H1 (cell line): Measurements from ENCODE around the gene CD58. TPM values are rescaled to one million over a fixed set of nuclear protein-coding genes. Genes with fewer than 3 reads are reported as not detected.

ENCODE experiments used
- CTCF ChIA-PET: fragments of 300-600 bp; sonication (Branson Sonifier 250); formaldehyde crosslinking; loops from one replicate; lab custom pipeline; 2021; ENCODE audit not compliant: partially characterized antibody; lab: Charles Lee
- POLR2A ChIA-PET: fragments of 300-600 bp; sonication (Branson Sonifier 250); formaldehyde crosslinking; loops from one replicate; lab custom pipeline; 2021; ENCODE audit warnings: inconsistent platforms; ENCODE audit not compliant: partially characterized antibody; lab: Charles Lee
- DNase-seq, 2 experiments: peaks; one replicate each; pipeline versions ENCODE4 v3.0.0 to v3.0.0-alpha.2; 2010 to 2022; ENCODE audit warnings: low spot score in 2 of 2, low read depth in 1 of 2, mixed read lengths in 1 of 2
- FAIRE-seq: peaks from 2 replicates; lab custom pipeline; 2011; peaks lifted over from hg19 to GRCh38; lab: Jason Lieb, UNC
- H2AFZ ChIP-seq: 2 replicates; pipeline ENCODE4 v1.8.1; 2012; ENCODE audit warnings: low read length, inconsistent platforms
- H2AK5ac ChIP-seq: 2 replicates; pipeline ENCODE4 v1.6.1; 2013; ENCODE audit warnings: low read depth, low read length
- H2BK120ac ChIP-seq: replicated peaks from 2 replicates; pipeline ENCODE3; 2013; ENCODE audit warnings: low read depth, low read length, inconsistent platforms
- H2BK12ac ChIP-seq: 2 replicates; pipeline ENCODE4 v1.6.1; 2013; ENCODE audit warnings: low read depth, low read length
- H2BK15ac ChIP-seq: 2 replicates; pipeline ENCODE4 v1.6.1; 2013; ENCODE audit warnings: low read length
- H2BK20ac ChIP-seq: 2 replicates; pipeline ENCODE4 v1.6.1; 2013; ENCODE audit warnings: low read length
- H2BK5ac ChIP-seq: 2 replicates; pipeline ENCODE4 v1.6.1; 2013; ENCODE audit warnings: low read depth, low read length
- H3K14ac ChIP-seq: 2 replicates; pipeline ENCODE4 v1.6.1; 2013; ENCODE audit warnings: inconsistent platforms; ENCODE audit not compliant: insufficient read length
- H3K18ac ChIP-seq: 2 replicates; pipeline ENCODE4 v1.6.1; 2013; ENCODE audit warnings: low read length; ENCODE audit errors: extremely low read depth
- H3K23ac ChIP-seq: 2 replicates; pipeline ENCODE4 v1.6.1; 2013; ENCODE audit warnings: inconsistent platforms; ENCODE audit not compliant: insufficient read length
- H3K23me2 ChIP-seq: 2 replicates; pipeline ENCODE4 v1.6.1; 2013; ENCODE audit warnings: low read depth, low read length
- H3K27ac ChIP-seq: 2 replicates; pipeline ENCODE4 v1.6.1; 2011; ENCODE audit warnings: low read depth, low read length, inconsistent platforms
- H3K27me3 ChIP-seq, 4 experiments: replicated peaks in 1 of 4; 1 replicate in 1 of 4; 2 replicates in 3 of 4; pipeline versions ENCODE4 v1.6.1 to v1.8.1; 2011 to 2013; ENCODE audit warnings: low read length in 3 of 4, mild to moderate bottlenecking in 3 of 4, inconsistent platforms in 2 of 4, mixed read lengths in 2 of 4, moderate library complexity in 1 of 4; ENCODE audit not compliant: control insufficient read depth in 3 of 4, insufficient read depth in 3 of 4; ENCODE audit errors: extremely low read depth in 1 of 4
- H3K36me3 ChIP-seq, 4 experiments: 2 replicates each; pipeline versions ENCODE4 v1.6.1 to v1.8.1; 2011 to 2013; ENCODE audit warnings: mild to moderate bottlenecking in 4 of 4, low read length in 3 of 4, moderate library complexity in 2 of 4, control low read depth in 1 of 4, inconsistent platforms in 1 of 4; ENCODE audit not compliant: insufficient read depth in 4 of 4, control insufficient read depth in 2 of 4
- H3K4ac ChIP-seq: replicated peaks from 2 replicates; pipeline ENCODE3; 2013; ENCODE audit warnings: low read length, low read depth, mixed read lengths, inconsistent platforms; ENCODE audit not compliant: insufficient read length
- H3K4me1 ChIP-seq, 4 experiments: replicated peaks in 1 of 4; 1 replicate in 1 of 4; 2 replicates in 3 of 4; pipeline versions ENCODE4 v1.6.1 to v1.8.1; 2011 to 2013; ENCODE audit warnings: low read length in 3 of 4, inconsistent platforms in 2 of 4, mixed read lengths in 1 of 4; ENCODE audit not compliant: insufficient read depth in 4 of 4, control insufficient read depth in 3 of 4
- H3K4me2 ChIP-seq, 2 experiments: 2 replicates each; pipeline versions ENCODE4 v1.6.1 to v1.8.1; 2011 to 2013; ENCODE audit warnings: low read depth in 2 of 2, low read length in 2 of 2, control low read depth in 1 of 2, inconsistent platforms in 1 of 2, mild to moderate bottlenecking in 1 of 2; ENCODE audit not compliant: insufficient read depth in 1 of 2
- H3K4me3 ChIP-seq, 4 experiments: fragments of 200-600, 300-600 bp in 1 of 4; sonication (generic), shearing (Covaris generic), sonication (Bioruptor Twin) in 1 of 4; 2 replicates each; pipeline versions ENCODE4 v1.5.1 to v1.8.1; 2011 to 2016; ENCODE audit warnings: low read length in 4 of 4, low read depth in 3 of 4, control low read depth in 2 of 4, inconsistent platforms in 2 of 4, mild to moderate bottlenecking in 2 of 4, mixed read lengths in 1 of 4, moderate library complexity in 1 of 4; ENCODE audit not compliant: insufficient read depth in 2 of 4; ENCODE audit errors: extremely low read depth in 1 of 4
- H3K56ac ChIP-seq: replicated peaks from 2 replicates; pipeline ENCODE3; 2013; ENCODE audit warnings: low read depth, mild to moderate bottlenecking, mixed read lengths, low read length, inconsistent platforms; ENCODE audit not compliant: insufficient read length
- H3K79me1 ChIP-seq: 2 replicates; pipeline ENCODE4 v1.6.1; 2013; ENCODE audit warnings: low read depth, low read length, control low read depth
- H3K79me2 ChIP-seq, 2 experiments: 2 replicates each; pipeline versions ENCODE4 v1.6.1 to v1.8.1; 2012 to 2013; ENCODE audit warnings: low read length in 2 of 2, mild to moderate bottlenecking in 2 of 2, inconsistent platforms in 1 of 2; ENCODE audit not compliant: insufficient read depth in 2 of 2, control insufficient read depth in 1 of 2
- H3K9ac ChIP-seq, 4 experiments: replicated peaks in 1 of 4; 1 replicate in 1 of 4; 2 replicates in 3 of 4; pipeline versions ENCODE4 v1.6.1 to v1.8.1; 2011 to 2013; ENCODE audit warnings: low read depth in 3 of 4, low read length in 3 of 4, control low read depth in 2 of 4, mild to moderate bottlenecking in 2 of 4, moderate library complexity in 2 of 4, inconsistent platforms in 1 of 4; ENCODE audit errors: extremely low read depth in 1 of 4
- H3K9me3 ChIP-seq, 2 experiments: 2 replicates each; pipeline versions ENCODE4 v1.6.1 to v1.8.1; 2012 to 2013; ENCODE audit warnings: mild to moderate bottlenecking in 2 of 2, moderate library complexity in 2 of 2, control low read depth in 1 of 2, inconsistent platforms in 1 of 2, low read depth in 1 of 2, low read length in 1 of 2, mixed read lengths in 1 of 2; ENCODE audit not compliant: insufficient read depth in 2 of 2
- H4K20me1 ChIP-seq, 2 experiments: replicated peaks in 1 of 2; 2 replicates each; pipeline versions ENCODE3 to v1.8.1; 2011 to 2013; ENCODE audit warnings: inconsistent platforms in 2 of 2, low read length in 2 of 2, mild to moderate bottlenecking in 1 of 2; ENCODE audit not compliant: insufficient read depth in 2 of 2, control insufficient read depth in 1 of 2
- H4K5ac ChIP-seq: 2 replicates; pipeline ENCODE4 v1.6.1; 2013; ENCODE audit warnings: low read length, low read depth, mixed read lengths, inconsistent platforms; ENCODE audit not compliant: insufficient read length
- H4K8ac ChIP-seq: 2 replicates; pipeline ENCODE4 v1.8.0; 2013; ENCODE audit warnings: mild to moderate bottlenecking, moderate library complexity, low read length, inconsistent platforms; ENCODE audit not compliant: insufficient read depth; ENCODE audit errors: extremely low read depth
- H4K91ac ChIP-seq: replicated peaks from 2 replicates; pipeline ENCODE3; 2013; ENCODE audit warnings: low read length, mixed read lengths, inconsistent platforms; ENCODE audit not compliant: insufficient read length
- BACH1 ChIP-seq: IDR thresholded peaks from 2 replicates; pipeline ENCODE4 v1.6.1; 2012; ENCODE audit warnings: low read length, improper control_type of control experiment
- BRCA1 ChIP-seq: IDR thresholded peaks from 2 replicates; pipeline ENCODE4 v1.6.1; 2012; ENCODE audit warnings: low read depth, low read length, improper control_type of control experiment
- HDAC6 ChIP-seq: IDR thresholded peaks from one replicate; pipeline ENCODE4 v1.7.1; 2012; ENCODE audit warnings: low read depth, mild to moderate bottlenecking, inconsistent platforms, low read length, moderate library complexity
- SIX5 ChIP-seq: IDR thresholded peaks from 2 replicates; pipeline ENCODE4 v1.6.1; 2011; ENCODE audit warnings: mild to moderate bottlenecking, low read depth, low read length
- WGBS, 2 experiments: shearing (Covaris generic) in 1 of 2; methylation state at CpG; one replicate each; pipeline versions ENCODE4 v1.1.6 to v1.1.7; 2013 to 2015; ENCODE audit warnings: low lambda C conversion rate in 2 of 2, mixed read lengths in 2 of 2, inconsistent platforms in 1 of 2, low coverage in 1 of 2, missing lambda C conversion rate in 1 of 2; ENCODE audit not compliant: insufficient replicate concordance in 2 of 2, insufficient coverage in 1 of 2, insufficient read length in 1 of 2; ENCODE audit errors: extremely low coverage in 1 of 2, missing lambda C conversion rate in 1 of 2; 5-methylcytosine and 5-hydroxymethylcytosine counted together
- polyA plus RNA-seq, 7 experiments: library from polyadenylated mRNA; depleted of rRNA in 3 of 7; stranded (reverse) in 5 of 7; unstranded in 2 of 7; fragments of >200 nt in 5 of 7; fragments of 200-250 nt in 2 of 7; gene quantifications; 1 replicate in 5 of 7; 2 replicates in 1 of 7; 4 replicates in 1 of 7; pipeline versions ENCODE4 v1.2.1 to v1.2.3, GENCODE V29; 2011 to 2013; ENCODE audit warnings: missing spikeins in 2 of 7, mixed read lengths in 2 of 7
- total RNA-seq: library from RNA; stranded (reverse); fragmentation: NEBNext Ultra II Directional; extraction: Animal tissue kit (Norgen Biotek cat#: 25700); gene quantifications from 2 replicates; pipeline ENCODE4 v1.2.1, GENCODE V29; 2021

Gene CD58
- total and polyA plus RNA-seq, 2 of the 8 experiments (the other 6 are each of a cell fraction or from before 2014, with no cell fraction given), result 5.3 to 5.5 TPM

DNA sequence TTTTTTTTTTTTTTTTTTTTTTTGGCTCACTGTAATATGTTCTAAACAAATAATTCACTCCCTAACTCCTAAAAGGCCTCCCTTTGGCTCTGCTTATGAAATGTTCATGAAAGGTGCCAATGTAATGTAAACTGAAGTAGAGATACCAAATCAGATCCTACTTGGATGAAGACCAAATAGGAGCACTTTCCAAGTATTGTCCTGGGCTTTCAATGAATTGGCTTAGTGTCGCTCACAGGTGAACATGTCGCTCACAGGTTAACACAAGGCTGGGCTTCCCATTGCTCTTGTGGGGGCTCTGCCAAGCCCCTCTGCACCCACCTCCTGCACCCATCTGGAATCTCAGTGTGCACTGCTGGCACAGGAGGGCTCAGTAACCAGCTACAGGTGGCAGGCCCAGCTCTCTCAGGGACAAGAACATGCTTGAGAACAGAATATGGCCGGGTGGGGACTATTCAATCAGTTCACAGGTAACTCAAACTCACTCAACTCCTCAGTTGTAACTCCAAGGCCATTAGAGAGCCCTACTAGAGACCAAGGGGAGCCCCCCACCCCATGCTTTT is 10.6 kb upstream of the CD58 start:
- Histone ChIP-seq H3K23me2 (no peaks in the 10 kb centered on the region), H3K18ac (no peak overlapping the region), H3K56ac (no peak overlapping the region), H3K14ac (no peak overlapping the region), H2BK20ac (no peak overlapping the region), H3K79me1 (no peaks in the 10 kb centered on the region), H2AFZ (no peak overlapping the region), H2BK12ac (no peak overlapping the region), H3K79me2 (no peaks in the 10 kb centered on the region), H3K23ac (no peak overlapping the region), H3K9me3 (no peaks in the 10 kb centered on the region), H3K4me2 (no peak overlapping the region), H2AK5ac (no peak overlapping the region), H3K4ac (no peak overlapping the region), H3K27ac (no peak overlapping the region), H3K36me3 (peaks cover 0 to 9% (median 5%) of the 10 kb centered on the region in 4 experiments; a peak in 4 of 8 replicates), H3K9ac (no peak overlapping the region), H4K8ac (no peak overlapping the region; the same call in 1 of the 2 replicates), H3K27me3 (no peaks in the 10 kb centered on the region), H4K5ac (no peak overlapping the region), H2BK15ac (no peak overlapping the region), H2BK120ac (no peak overlapping the region), H4K91ac (no peak overlapping the region), H2BK5ac (no peak overlapping the region), H3K4me3 (no peak overlapping the region), H3K4me1 (no peaks in the 10 kb centered on the region; a peak in 1 of 7 replicates), H4K20me1 (no peaks in the 10 kb centered on the region)
- DNase-seq (no peak), FAIRE-seq (no peak)
- 90% methylated on average over 3 of the region's 3 CpGs; no CpG with 5 or more reads in 1 of the 2 experiments for WGBS, 2 experiments
- no peak for TF ChIP-seq BACH1
- TF ChIP-seq BRCA1, result no peak
- TF ChIP-seq SIX5, result no peak
- no peak for TF ChIP-seq HDAC6
- ChIA-PET POLR2A (no interaction called here), CTCF (interaction anchor here (0.9 to 1.2 kb wide), 3 partner anchors 10 to 405 kb away, joined by 3 to 5 read pairs (median 4); partner anchors contain the start of gene CD58)
